LHCN-M2 (cell line): ENCODE data around the gene ZNF213. TPM values are rescaled to one million over a fixed set of nuclear protein-coding genes. Genes with fewer than 3 reads are reported as not detected.
"Not testable (repeated sequence)": the region's sequence is repeated elsewhere in the genome, so short reads cannot be mapped to it uniquely, and the experiment has no call there.

ENCODE experiments used
- DNase-seq: peaks from one replicate; pipeline ENCODE4 v3.0.0-alpha.2; 2012; ENCODE audit warnings: low read depth
- total RNA-seq: library from RNA; depleted of rRNA; stranded (reverse); fragments of >200 nt; gene quantifications from 2 replicates; pipeline ENCODE4 v1.2.3, GENCODE V29; 2014

The ZNF213 gene
- total RNA-seq, 1 experiment from 2014 or later, result 4.7 TPM

- DNase-seq, result peak; percentile 82
These were observed 5.4 kb upstream of the ZNF213 start for GRCh38 chr16:3129137-3130131.

DNA sequence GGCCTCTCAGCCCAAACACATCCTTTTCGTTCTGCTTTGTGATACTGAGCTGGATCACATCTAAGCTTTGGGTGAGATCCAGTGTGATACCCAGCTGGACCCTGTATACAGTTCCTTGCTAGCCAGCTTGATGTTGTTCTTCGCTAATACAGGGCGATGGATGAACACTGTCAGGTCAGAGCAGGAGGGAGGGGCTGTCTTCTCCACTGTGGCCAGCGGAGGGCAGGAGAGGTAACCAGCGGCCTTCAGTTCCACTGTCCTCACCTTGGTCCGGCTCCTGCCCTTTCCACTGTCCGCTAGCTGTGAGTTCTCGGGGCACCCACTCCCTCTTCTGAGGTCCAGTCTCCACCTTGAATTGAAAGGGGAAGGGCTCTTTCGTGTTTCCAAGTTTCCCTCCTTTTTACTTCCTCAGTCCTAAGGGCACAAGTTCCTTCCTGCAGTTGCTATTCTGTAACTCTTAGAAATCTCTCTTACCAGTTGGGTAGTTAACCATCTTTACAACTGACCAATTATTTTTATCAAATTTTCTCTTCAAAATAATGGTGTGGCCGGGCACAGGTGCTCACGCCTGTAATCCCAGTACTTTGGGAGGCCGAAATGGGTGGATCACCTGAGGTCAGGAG, 3.0 kb upstream of the ZNF213 start:
- DNase-seq, result no peak

DNA sequence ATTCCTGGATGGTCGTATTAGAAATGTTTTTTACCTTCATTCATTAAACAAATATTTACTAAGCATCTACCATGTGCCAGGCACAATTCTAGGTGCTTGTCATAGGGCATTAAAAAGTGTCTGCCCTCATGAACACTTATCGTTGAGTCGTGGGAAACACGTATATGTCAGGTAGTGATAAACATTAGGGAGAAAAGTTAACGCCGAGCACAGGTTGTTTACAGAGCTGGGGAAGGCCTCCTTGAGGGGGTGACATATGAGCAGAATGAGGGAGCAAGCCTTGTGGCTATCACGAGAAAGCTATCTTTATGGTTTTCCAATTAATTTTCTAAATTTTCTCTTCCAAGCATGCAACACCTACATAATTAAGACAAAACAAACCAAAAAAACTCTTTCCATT, 985 bp upstream of the ZNF213 start:
- no peak for DNase-seq

- DNase-seq, result no peak
These were observed 392 bp downstream of the ZNF213 start for GRCh38 chr16:3135126-3135715.

DNA sequence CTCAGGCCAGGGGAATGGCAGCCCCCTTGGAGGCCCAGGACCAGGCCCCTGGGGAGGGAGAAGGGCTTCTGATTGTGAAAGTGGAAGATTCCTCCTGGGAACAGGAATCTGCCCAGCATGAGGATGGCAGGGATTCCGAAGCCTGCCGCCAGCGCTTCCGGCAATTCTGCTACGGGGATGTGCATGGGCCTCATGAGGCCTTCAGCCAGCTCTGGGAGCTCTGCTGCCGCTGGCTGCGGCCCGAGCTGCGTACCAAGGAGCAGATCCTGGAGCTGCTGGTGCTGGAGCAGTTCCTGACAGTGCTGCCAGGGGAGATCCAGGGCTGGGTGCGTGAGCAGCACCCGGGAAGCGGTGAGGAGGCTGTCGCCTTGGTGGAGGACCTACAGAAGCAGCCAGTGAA, 2.4 kb downstream of the ZNF213 start:
- no peak for DNase-seq

DNA sequence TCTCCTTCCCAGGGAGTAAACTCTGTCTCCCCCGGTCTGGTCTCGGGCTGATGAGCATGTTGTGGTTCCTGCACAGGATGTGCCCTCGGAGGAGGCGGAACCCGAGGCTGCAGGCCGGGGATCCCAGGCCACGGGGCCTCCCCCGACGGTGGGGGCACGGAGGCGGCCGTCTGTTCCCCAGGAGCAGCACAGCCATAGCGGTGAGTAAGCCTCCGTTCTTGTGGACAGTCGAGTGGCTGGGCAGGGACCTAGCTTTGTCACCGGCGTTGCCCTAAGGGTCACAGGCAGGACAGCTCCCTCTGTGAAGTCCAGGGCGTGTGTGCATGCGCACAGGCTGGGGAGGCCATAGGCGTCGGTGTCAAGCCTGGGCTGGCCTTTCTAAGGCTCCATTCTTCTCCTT, 3.5 kb downstream of the ZNF213 start:
- DNase-seq, result no peak

DNA sequence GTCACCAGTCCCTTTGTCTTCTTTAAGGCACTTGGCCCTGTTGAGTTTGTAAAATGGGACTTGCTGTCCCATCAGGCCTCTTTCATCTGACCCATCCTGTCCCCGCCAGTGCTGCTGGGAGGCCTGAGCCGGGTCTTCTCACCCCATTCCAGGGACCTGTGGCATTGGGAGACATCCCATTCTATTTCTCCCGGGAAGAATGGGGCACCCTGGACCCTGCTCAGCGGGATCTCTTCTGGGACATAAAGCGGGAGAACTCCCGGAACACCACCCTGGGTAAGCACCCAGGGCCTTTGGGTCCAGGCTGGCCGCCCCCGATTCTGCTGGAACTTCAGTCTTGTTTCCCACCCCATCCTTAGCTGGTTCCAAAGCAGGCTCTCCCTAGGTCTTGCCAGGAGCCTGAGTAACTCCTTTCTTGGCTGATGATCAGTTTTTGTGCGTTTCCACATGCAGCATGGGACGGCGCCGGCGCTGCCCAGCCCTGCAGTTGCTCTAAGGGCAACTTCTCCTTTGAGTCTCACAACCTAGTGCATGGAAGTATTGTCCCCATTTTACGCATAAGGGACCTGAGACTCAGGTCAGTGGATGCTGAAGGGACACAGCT, 4.1 kb downstream of the ZNF213 start:
- DNase-seq, result no peak

GRCh38 chr16:3139561-3139960, 4.7 kb downstream of the ZNF213 start:
- DNase-seq, result not testable (repeated sequence)

DNA sequence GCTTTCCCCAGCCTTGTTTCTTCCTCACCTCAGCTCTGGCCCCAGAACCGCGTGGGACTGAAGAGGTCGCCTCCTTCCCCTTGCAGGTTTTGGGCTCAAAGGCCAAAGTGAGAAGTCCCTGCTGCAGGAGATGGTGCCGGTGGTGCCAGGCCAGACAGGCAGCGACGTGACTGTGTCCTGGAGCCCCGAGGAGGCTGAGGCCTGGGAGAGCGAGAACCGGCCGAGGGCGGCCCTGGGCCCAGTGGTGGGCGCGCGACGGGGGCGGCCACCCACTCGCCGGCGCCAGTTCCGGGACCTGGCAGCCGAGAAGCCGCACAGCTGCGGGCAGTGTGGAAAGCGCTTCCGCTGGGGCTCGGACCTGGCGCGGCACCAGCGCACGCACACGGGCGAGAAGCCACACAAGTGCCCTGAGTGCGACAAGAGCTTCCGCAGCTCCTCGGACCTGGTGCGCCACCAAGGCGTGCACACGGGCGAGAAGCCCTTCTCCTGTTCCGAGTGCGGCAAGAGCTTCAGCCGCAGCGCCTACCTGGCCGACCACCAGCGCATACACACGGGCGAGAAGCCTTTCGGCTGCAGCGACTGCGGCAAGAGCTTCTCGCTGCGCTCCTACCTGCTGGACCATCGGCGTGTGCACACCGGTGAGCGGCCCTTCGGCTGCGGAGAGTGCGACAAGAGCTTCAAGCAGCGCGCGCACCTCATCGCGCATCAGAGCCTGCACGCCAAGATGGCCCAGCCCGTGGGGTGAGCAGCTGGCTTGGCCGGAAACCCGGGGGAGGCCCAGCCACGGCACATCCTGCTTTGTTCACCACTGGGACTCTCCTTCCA, 6.0 kb downstream of the ZNF213 start:
- no peak for DNase-seq

DNA sequence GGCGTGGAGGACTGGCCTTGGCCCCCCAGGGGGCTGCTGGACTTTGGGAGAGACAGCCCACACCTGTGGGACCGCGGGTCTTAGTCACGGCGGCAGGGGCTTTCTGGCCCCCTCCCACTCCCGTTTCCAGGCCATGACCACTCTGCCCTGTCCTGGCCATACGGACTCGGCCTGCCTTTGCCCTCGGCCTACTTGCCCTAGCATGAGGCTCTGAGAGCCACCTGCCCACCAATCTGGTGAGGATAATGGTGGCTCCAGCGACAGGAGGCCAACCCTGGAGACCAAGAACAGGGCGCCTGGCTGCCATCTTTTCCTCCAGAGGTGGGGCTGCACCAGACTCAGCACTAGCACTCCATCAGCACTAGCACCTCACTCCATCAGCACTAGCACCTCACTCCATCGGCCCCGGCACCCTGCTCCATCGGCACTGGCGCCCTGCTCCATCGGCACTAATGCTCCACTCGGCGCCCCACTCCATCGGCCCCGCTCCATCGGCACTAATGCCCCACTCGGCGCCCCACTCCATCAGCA, 7.0 kb downstream of the ZNF213 start:
- DNase-seq, result no peak

- no peak for DNase-seq
These were observed 7.5 kb downstream of the ZNF213 start for GRCh38 chr16:3142327-3142726.

GRCh38 chr16:3142770-3143169, 7.9 kb downstream of the ZNF213 start:
- DNase-seq, result no peak

DNA sequence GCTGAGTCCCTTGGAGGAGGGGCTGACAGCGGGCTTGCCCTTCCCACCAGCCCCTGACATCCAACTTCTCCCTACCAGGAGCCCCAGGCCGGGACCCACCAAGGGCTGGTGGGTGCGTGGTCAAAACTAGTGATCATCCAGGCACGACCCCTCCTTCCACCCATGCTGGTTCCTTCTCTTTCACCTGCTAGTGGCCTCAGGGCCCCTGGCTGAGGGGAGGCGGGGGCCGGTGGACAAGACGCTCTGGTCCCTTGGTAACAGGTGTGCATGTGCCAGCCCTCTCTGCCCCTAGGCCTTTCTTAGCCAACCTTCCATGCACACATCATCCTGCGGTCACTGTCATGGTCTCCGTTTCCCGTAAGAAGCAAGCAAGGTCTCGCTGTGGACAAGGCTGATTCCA, 8.4 kb downstream of the ZNF213 start:
- no peak for DNase-seq

- DNase-seq, result no peak
These were observed 8.9 kb downstream of the ZNF213 start for GRCh38 chr16:3143598-3144320.

DNA sequence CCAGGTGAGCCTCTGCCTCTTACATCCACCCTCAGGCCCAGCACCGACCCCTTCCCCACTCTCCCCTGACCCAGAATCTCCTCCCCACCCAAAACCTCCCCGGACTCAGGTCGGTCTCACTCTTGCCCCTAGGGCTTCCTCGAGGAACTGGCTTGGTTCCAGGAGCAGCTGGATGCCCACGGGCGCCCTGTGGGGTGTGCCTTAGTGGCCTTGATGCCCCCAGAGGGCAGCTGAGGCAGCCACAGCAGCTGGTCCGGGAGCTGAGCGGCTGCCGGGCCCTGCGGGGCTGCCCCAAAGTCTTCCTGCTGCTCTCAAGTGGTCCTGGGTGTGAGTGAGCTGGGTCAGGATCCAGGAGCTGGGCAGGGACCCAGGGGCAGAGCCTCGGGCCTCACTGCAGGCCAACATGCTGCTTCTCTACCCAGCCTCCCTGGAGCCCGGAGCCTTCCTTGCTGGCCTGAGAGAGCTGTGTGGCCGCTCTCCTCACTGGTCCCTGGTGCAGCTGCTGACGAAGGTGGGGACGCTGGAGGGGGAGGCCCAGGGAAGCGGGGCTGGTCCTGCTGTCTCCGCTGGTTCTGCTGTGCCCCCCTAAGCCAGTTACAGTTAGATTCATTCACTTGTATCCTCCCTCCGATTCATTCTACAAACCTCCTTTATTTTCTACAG, 9.6 kb downstream of the ZNF213 start:
- no peak for DNase-seq

DNA sequence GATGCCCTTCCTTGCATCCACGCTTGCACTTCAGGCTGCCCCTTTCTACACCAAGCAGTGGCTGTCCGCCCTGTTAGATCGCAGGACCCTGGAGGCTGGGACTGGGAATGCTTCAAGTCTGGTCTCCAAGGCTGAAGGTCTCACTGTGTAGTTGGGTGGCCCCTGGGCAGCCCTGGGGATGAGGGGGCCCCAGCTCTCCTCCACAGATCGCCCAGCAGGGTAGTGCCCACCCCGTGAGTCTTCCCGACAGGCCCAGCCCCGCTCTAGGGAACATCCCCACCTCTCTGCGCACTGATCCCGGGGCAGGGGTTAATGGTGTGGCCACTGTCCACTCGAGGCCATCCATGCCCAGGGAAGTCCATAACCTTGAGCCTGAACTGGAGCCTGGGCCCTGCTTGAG, 10.3 kb downstream of the ZNF213 start:
- no peak for DNase-seq

GRCh38 chr16:3145660-3146059, 10.8 kb downstream of the ZNF213 start:
- DNase-seq, result no peak

GRCh38 chr16:3147046-3147756, 12.4 kb downstream of the ZNF213 start:
- no peak for DNase-seq

GRCh38 chr16:3147757-3148104, 12.9 kb downstream of the ZNF213 start:
- DNase-seq, result no peak
